Measurements from ENCODE around the gene CHCHD3.

DNA sequence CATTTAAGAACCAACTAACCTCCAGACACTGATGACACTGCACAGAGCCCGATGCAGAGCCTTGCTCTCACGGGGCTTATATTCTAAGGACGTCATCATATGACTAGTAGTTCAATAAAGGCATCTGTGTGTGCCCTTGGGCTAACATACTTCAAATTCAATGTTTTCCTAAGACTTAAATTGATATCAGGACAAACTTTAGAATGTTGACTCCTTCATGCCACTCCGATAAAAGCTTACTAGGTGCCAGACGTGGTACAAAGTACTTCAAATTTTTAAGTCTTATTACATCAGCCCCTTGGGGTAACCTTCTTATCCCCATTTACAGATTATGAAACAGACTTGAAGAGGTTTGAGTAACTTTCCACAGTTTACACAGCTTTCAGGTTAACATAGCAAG lies 314.5 kb downstream of the CHCHD3 start:
- TF ChIP-seq, protein P1, sequence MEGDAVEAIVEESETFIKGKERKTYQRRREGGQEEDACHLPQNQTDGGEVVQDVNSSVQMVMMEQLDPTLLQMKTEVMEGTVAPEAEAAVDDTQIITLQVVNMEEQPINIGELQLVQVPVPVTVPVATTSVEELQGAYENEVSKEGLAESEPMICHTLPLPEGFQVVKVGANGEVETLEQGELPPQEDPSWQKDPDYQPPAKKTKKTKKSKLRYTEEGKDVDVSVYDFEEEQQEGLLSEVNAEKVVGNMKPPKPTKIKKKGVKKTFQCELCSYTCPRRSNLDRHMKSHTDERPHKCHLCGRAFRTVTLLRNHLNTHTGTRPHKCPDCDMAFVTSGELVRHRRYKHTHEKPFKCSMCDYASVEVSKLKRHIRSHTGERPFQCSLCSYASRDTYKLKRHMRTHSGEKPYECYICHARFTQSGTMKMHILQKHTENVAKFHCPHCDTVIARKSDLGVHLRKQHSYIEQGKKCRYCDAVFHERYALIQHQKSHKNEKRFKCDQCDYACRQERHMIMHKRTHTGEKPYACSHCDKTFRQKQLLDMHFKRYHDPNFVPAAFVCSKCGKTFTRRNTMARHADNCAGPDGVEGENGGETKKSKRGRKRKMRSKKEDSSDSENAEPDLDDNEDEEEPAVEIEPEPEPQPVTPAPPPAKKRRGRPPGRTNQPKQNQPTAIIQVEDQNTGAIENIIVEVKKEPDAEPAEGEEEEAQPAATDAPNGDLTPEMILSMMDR (IDR thresholded peaks at IDR 0.05), result no peak
- TF ChIP-seq POLR2AphosphoS5 (IDR thresholded peaks at IDR 0.05) (no peak), POLR2A (IDR thresholded peaks at IDR 0.05) (no peak), EP300 (IDR thresholded peaks at IDR 0.05) (no peak)
